Right renal cortex interstitium (tissue), 3 donors: ENCODE results near the gene PDE6A. TPM values are rescaled to one million over a fixed set of nuclear protein-coding genes. Genes with fewer than 3 reads are reported as not detected.
A peak's percentile ranks its signal among the peaks of the same experiment; 100 is the strongest.
"Not testable (repeated sequence)": the region's sequence is repeated elsewhere in the genome, so short reads cannot be mapped to it uniquely, and the experiment has no call there.

ENCODE experiments used
- DNase-seq, 3 donors: peaks; one replicate each; pipeline ENCODE4 v3.0.0-alpha.2; 2013; ENCODE audit warnings: low read depth in 3 of 3, low spot score in 2 of 3
- polyA plus RNA-seq, 3 donors: library from polyadenylated mRNA; unstranded; fragments of 120-200 nt; gene quantifications; one replicate each; pipeline ENCODE4 v1.2.1, GENCODE V29; 2013; ENCODE audit not compliant: insufficient read length in 3 of 3

Gene PDE6A
- polyA plus RNA-seq, 3 donors, result 0.10 to 0.14 (median 0.14) TPM

DNA sequence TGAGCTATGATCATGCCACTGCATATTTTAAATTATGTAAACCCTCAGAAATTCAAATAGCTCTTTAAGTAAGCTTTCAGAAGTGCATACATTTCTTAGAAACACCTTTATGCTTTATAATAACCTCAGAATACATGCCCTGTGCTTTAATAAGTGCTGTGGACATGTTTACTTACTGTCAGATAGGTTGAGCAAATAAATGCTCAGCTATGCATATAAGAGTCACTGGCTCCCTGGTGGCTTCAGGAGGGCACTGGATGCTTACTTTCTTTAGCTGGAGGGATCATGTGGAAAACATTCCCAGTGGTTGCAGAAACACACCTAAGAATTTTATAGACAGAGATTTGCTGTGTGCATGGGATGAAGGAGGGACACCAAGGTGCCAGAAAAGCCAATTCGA is 74.4 kb downstream of the PDE6A start:
- no peak for DNase-seq

DNA sequence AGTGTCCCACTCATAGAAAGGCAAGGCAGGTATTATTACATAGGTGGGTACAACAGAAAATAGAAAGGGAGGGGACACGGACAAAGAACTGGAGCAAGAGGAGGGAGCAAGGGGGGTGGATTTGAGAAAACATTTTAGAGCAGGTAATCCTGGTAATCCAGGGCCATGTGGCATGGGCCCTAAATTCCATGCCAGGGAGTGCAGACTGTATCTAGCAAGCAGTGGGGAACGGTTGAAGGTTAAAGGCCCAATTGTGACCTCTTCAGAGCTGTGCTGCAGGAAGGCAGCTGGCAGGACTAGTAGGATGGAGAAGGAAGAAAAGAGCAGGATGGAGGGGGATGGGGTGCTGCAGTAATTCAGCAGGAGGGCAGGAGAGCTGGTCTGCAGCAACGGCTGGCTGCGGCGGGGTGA is 75.2 kb downstream of the PDE6A start:
- DNase-seq, result no peak

DNA sequence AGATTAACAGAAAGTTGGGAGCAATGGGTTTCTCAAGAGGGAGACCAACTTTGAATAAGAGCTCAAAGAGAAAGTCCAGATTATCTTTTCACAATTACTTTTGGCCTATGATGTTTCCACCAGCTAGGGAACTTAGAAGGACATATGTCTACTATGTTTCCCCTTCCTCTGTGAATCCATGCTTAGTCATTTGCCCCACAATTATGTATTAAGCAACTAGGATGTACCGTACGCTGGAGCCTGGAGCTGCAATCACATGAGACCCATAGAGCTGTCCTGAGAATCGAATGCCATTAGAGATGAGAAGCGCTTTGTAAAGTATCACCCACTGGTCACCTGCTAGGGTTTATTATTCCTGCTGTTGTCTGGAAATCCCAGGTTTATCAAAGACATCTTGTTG is 78.8 kb downstream of the PDE6A start:
- no peak for DNase-seq

DNA sequence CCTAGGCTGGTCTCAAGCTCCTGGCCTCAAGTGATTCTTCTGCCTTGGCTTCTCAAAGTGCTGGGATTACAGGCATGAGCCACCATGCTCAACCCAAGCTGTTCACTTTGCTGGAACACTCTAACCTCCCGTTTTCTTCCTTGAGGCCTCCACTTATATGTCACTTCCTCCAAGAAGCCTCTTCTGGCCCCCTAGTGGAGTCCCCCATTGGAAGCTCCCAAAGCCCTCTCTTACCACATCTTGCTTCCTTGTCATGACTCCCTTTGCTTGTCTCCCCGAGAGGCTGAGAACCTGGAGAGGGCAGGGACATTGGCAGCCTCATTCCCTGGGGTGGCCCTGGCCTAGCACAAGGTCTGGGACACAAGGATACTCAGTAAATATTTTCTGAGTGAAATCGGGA is 80.8 kb downstream of the PDE6A start:
- no peak for DNase-seq

DNA sequence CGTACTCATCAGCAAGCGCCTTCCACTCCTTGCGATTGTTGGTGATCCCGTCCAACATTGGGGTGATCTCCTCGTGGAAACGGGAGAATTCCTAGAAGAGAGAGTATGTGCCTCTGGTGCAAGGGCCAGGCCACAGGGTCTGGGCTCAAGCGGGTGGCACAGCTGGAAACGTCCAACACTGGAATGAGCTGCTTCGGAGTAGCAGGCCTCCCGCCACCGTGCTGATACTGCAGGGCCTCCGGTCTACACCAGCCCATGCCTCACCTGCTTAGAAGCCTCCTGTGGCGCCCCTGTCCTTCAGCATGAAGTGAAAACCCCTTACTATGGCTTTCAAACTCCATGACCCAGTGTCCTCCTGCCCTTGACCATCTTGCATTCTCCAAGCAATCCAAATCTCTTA is 81.4 kb downstream of the PDE6A start:
- DNase-seq, result no peak

DNA sequence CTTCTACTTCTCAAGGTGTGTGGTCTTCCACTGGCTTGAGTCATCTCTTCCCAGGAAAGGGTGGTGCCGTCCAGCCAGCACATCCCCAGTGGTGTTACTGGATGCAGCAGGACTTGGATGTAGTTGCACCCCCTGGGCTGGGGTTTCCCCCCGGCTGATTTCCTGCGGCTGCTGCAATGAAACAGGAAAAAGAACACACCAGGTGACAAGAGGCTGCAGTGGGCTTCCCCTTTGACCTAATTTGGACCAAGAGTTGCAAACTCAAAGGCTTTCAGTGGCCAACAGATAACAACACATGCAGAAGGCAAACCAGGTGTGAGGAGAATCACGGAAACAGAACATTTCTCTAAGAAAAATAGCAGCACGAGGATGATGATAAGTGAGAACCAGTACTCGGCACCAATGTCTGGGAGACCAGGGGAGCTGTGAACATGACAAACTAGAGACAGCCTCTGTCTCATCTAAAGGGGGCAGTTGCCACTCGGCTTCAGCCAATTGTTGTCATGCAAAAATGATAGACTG is 83.7 kb downstream of the PDE6A start:
- DNase-seq, result no peak

DNA sequence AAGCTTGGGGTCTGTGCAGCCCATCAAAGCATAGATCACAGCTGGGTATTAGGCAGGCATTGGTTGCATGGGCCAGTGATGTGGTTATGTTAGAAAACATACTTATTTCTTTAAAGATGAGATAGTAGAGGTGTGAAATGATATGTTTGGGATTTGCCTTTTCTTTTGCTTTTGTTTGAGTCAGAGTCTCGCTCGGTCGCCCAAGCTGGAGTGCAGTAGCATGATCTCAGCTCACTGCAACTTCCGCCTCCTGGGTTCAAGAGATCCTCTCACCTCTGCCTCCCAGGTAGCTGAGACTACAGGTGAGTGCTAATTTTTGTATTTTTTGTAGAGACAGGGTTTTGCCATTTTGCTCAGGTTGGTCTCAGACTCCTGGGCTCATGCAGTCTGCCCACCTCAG is 84.8 kb downstream of the PDE6A start:
- DNase-seq, result no peak

DNA sequence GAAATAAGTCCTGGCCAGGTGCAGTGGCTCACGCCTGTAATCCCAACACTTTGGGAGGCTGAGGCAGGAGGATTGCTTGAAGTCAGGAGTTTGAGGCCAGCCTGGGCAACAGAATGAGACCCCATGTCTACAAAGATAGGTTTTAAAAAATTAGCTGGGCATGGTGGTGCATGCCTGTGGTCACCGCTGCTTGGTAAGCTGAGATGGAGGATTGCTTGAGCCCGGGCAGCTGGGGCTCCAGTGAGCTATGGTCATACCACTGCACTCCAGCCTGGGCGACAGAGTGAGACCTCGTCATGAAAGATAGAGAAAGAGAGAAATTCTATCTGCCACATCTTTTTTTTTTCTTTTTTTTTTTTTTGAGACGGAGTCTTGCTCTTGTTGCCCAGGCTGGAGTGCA is 86.1 kb downstream of the PDE6A start:
- DNase-seq, result not testable (repeated sequence)

DNA sequence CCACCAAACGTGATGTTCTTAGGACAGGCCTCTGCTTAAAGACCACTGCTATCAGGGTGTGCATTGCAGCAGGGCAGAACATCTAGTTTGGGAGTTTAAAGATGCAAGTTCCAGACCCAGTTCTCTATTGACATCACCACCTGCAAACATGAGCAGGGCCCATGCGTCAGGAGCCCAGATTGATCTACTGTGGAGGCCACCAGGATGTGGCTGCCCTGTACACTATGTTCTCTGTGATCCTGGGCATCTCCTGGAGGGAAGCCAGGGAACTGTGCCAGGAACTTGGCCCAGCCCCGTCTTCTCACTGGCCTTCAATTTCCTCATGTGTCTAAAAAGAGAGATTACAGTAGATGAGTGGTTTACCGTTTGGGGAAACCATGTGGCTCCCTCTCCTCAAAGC is 87.1 kb downstream of the PDE6A start:
- no peak for DNase-seq

DNA sequence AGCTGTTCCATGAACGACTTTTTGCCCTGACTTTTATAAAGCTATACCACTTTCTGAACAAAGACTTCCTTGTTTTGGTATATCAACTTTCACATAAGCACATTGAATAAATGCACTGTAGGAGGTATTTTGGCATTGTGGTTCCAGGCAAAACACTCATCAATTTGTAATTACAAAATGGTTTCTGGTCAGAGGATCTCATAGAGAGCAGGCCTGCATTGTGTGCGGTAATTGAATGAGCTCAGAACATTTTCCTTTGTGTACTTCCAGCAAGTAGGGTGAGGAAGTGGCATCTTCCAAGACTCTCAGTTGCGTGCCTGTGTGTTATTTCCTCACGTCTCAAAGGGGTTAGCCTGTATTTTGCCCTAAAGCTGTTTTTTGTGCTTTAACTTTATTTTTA is 89.2 kb downstream of the PDE6A start:
- no peak for DNase-seq

DNA sequence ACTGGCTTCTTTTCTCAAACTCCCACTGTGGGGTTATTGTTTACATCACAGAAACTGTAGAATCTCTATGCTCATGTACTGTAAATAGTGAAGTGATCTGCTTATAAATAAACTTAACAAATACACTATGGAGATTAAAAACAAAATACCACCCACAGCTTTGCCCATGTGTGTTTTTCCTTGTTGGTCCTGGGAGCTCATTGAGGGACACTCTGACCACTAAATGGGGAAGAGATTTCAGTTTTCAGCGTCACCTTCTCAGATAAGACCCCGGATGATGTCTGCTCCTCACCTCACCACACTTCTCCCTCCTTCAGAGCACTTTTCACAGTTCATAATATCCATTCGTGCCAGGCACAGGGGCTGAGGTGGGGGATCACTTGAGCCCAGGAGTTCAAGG is 89.7 kb downstream of the PDE6A start:
- DNase-seq, result no peak

DNA sequence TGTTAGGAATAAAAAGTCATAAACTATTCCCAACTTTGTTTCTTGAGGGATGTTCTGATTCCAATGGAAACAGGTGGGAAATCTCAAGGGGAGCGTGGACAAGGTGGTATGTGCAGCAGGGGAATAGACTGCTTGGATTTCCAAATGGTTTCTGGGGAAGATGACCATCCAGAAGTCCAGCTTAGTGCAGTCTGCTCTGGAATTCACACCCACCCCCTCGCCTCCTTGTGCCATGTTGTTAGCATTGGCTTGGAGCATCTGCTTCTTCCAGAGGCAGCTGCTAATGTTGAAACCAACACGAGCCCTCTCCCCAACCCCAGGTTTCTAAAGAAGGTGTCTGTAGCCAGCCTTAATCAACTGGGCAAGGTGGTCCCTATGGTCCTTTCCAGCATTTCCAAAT is 90.9 kb downstream of the PDE6A start:
- no peak for DNase-seq

DNA sequence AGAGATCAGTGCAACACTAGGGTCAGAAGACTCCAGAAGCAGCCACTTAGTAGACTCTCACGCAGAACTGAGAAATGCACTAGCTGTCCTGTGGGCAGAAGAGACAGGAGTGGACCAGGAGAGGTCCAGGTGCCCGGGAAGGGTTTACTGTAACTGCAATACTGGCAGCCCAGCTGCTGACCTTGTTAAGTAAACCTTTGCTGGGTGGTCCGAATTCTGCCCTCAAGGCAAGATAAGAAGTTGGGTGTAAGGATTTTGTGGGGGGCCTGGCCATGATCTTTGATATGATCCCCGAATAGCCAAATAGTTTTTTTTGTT is 91.3 kb downstream of the PDE6A start:
- DNase-seq, result no peak

DNA sequence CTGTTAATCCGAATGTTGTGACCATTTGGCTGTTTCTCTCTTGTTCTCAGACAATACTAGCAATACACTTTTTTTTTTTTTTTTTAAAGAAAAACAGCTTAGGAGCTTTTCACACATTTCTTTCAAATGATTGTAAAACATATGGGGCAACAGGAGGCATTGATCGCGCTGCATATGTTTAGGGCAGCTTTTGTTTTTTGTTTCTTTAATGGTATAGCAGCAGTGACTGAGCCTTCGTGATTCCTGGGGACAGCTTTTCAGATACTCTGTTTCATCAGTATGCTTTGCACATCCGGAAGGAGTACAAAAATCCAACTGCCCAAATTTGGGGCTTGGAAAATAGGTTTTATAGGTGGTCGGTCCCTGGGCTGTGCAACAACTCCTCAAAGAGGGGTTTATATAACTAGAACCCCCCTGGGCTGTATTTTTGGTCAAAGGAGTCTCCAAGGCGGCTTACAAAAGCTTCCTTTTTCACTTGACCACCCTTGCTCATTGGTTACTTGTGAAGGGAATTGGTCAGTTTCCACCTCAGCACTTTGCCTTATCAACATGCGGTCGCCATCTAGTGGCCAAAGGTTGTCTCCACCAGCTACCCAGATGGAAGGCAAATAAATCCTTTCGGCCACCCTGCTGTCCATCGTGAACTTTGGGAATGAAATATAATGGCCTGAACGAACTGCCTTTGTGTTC is 91.8 kb downstream of the PDE6A start:
- peak; percentile 41 to 54 (median 51) for DNase-seq

DNA sequence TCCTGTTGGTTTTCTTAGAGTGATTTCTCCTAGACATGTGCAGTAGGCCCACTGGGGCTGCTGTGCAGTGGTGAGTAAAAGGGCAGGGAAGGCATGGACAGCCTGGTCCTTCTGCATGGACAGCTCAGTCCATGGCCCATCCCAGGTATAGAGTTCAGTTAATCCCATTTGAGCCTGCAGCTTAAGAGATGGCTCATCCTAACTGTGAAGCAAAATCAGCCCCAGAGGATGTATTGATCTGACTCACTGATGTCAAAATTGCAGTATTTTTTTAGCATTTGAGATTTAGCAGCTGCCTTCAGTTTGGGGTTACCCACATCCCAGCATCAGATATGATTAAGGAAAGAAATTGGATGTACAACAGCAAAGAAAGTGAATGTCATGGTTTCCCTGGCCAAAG is 93.4 kb downstream of the PDE6A start:
- DNase-seq, result no peak

DNA sequence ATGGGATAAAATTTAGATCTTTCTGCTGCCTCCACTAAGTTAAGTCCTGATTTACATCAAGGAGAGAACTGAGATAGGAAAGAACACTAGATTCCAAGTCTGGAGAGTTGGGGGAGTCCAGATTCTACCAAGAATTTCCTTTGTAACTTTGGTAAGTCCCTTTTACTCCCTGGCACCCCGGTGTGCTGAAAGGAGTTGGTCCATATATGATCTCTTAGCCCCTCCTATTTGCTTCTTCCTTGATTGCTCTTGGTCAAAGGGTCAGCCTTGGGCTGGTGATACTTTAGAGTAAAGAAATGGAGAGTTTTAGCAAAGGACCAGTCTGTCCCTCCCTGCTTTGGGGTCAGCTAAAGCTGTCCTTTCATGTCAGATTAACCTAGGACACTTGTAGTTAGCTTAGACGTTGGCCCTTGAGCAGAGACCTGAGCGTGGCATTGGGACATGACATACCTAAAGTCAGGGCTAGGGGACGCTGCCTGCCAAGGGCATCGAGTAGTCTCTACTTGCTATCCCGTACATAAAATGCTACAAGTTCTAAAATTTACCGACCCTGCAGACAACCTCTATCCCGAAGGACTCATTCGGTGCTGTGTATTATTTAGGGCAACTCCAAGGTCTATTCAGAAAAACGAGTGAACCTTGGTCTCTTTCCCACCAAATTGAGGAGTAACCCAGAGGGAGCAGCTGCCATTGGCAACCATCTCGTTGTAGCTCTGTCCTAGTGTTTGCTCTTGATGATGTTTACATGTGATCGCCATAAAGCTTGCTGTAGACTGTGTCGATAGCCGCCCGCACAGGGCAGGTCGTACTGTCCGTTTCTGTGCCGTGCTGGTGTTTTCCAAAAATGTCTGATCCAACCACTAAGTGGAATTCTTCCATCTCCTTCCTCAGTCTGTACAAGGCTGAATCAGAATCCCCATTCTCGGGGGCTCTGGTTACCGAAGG is 94.4 kb downstream of the PDE6A start:
- DNase-seq, result no peak

DNA sequence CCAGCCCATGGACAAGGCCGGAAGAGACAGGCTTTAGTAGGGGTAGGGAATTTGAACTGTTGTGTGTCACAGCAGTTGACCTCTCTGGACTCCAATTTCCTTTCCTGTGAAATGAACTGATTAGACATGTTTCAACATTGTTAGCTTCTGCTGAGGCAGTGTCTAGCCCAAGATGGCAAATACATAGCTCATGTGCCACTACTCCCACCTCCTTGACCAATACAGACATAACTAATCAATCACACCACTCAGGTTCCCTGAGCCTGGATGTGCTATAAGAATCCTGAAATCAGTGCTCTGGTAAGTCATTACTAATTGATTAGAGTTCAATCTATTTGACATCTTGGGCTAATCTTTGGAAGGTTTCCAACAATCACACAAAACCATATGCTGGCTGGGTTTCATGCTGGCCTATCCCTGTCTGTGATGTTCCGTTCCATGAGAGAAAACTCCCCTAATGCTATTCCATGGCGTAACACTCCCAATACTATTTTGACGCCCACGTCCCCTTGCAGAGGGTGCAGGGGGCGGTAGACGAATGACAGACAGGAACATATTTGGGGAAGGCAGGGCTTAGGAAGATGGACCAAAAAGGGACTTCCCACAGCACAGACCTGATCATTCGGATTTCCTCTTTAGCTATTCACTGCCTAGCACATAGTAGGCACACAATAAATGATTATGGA is 95.2 kb downstream of the PDE6A start:
- no peak for DNase-seq

DNA sequence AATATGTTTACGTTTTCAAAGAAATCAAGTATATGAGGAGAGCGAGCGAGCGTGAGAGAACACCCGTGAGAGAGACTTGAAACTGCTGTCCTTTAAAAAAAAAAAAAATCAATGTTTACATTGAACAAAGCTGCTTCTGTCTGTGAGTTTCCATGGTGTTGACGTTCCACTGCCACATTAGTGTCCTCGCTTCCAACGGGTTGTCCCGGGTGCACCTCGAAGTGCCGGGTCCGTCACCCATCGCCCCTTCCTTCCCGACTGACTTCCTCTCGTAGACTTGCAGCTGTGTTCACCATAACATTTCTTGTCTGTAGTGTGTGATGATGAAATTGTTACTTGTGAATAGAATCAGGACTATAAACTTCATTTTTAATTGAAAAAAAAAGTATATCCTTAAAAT is 97.0 kb downstream of the PDE6A start:
- no peak for DNase-seq

DNA sequence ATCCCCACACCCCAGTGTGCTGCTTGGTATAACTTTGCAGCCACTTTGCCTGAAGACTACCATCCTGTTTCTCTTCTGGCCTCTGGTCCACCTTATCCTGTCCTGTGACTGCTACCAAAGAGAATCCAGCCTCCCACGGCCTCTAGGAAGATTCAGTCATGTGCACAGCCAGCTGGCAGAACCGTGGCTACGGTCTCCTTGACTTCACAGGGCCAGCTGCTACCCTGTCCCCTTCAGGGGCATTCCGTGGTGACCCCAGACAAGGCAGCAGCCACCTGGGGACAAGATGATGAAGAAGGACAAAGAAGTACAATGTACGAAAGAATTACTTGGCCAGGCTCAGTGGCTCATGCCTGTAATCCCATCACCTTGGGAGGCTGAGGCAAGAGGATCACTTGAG is 98.6 kb downstream of the PDE6A start:
- no peak for DNase-seq

DNA sequence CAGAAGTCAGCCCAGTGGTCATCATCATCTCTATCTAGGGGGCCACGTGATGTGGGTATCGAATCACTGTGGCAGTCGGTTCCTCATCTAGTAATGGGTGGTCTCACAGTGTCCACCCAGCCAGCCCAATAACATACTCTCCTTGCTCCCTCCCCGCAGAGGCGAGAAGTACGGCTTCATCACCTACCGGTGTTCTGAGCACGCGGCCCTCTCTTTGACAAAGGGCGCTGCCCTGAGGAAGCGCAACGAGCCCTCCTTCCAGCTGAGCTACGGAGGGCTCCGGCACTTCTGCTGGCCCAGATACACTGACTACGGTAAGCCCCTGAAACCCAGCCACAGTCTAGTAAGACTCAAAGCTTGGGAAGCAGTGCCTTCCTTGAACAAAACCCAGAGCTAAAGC is 99.0 kb downstream of the PDE6A start:
- no peak for DNase-seq
